PFSK-1 (cell line): ENCODE data around the gene CD27.

ENCODE experiments used
- POLR2AphosphoS5 ChIP-seq: IDR thresholded peaks from 2 replicates; pipeline ENCODE4 v1.6.1; 2012; ENCODE audit warnings: low read depth, mild to moderate bottlenecking, control low read depth, low read length, moderate library complexity
- TAF1 ChIP-seq: IDR thresholded peaks from 2 replicates; pipeline ENCODE4 v1.6.1; 2012; ENCODE audit warnings: low read length, control low read depth, borderline replicate concordance; ENCODE audit not compliant: insufficient read depth

DNA sequence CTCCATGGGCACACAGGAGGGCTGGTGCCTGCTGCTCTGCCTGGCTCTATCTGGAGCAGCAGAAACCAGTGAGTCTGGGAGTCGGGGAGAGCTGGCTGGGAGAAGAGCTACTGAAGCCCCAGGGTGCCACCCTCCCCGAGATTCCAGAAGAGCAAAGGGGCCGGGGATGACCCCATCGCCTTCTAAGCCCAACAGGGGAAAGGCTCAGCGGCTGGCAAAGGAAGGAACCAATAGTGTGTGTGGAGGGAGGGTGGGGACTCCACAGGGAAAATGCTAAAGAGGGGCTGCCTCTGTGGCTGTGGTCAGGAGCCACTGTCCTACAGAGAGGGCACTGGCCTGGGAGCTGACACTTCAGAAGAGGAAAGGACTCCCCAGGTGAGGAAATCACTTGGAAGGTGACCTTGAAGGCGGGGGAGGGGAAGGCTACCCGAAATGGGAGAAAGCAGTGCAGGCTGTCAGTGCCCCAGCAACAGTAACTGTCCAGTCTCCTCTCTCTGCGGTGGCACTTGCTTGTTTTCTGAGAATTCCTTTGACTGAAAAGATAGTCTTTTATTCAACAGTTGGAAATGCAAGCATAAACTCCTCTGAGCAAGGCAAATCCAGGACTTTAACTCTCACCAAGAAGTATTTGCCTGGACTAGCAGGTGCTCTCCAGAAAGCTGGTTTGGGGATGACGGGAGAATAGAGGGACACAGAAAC, 7.6 kb downstream of the CD27 start:
- TF ChIP-seq POLR2AphosphoS5 (no peak), TAF1 (no peak)
